K562 (cell line): ENCODE results near the gene BRF1. TPM values are rescaled to one million over a fixed set of nuclear protein-coding genes. Genes with fewer than 3 reads are reported as not detected.

Experiments used
- ATAC-seq: fragments of 200-7000 bp; cut with Tn5 transposase; 3 replicates; pipeline ENCODE4 v1.9.1; 2020; ENCODE audit warnings: moderate library complexity
- BruUV-seq: library from RNA; stranded (reverse); fragments of 400-500 nt; replicated peaks from 2 replicates; lab custom pipeline; 2021; lab: Mats Ljungman, UMichigan
- CTCF ChIA-PET: fragments of 300-600 bp; formaldehyde crosslinking; extraction: SDS; loops from one replicate; lab custom pipeline; 2021; ENCODE audit warnings: low intra/inter-chr PET ratio; lab: Yijun Ruan, JAX
- POLR2A ChIA-PET: fragments of 300-600, 350-650 bp; sonication (Branson Sonifier 250); formaldehyde crosslinking; extraction: SDS; loops from one replicate; lab custom pipeline; 2021; ENCODE audit warnings: antibody characterized with exemption, inconsistent platforms; lab: Yijun Ruan, JAX
- DNase-seq, 4 experiments: peaks; one replicate each; pipeline versions ENCODE4 v3.0.0 to v3.0.0-alpha.2; 2011 to 2018; ENCODE audit warnings: low spot score in 3 of 4, mixed read lengths in 3 of 4; ENCODE audit errors: extremely low read depth in 1 of 4
- FAIRE-seq: peaks from 2 replicates; lab custom pipeline; 2011; peaks lifted over from hg19 to GRCh38; lab: Jason Lieb, UNC
- H2AFZ ChIP-seq: 2 replicates; pipeline ENCODE4 v1.6.0; 2011; ENCODE audit warnings: low read depth, low read length, control low read depth, inconsistent platforms
- H3K27ac ChIP-seq: fragments of 200-600 bp; 3 replicates; pipeline ENCODE4 v1.8.0; 2011; ENCODE audit warnings: low read depth, mild to moderate bottlenecking, control low read depth, inconsistent platforms, low read length, moderate library complexity, mixed read lengths; ENCODE audit errors: extremely low read depth
- H3K27me3 ChIP-seq, 2 experiments: fragments of 300-600 bp in 1 of 2; 2 replicates in 1 of 2; 3 replicates in 1 of 2; pipeline versions ENCODE4 v1.6.0 to v1.8.0; 2011; ENCODE audit warnings: inconsistent platforms in 2 of 2, low read length in 2 of 2, mild to moderate bottlenecking in 1 of 2, mixed read lengths in 1 of 2, moderate library complexity in 1 of 2; ENCODE audit not compliant: control insufficient read depth in 2 of 2, insufficient read depth in 2 of 2
- H3K36me3 ChIP-seq: fragments of 300-600 bp; 3 replicates; pipeline ENCODE4 v1.8.0; 2011; ENCODE audit warnings: mild to moderate bottlenecking, low read length, inconsistent platforms; ENCODE audit not compliant: control insufficient read depth, insufficient read depth
- H3K4me1 ChIP-seq, 2 experiments: fragments of 200-600 bp in 1 of 2; replicated peaks in 1 of 2; 2 replicates in 1 of 2; 3 replicates in 1 of 2; pipeline versions ENCODE4 v1.5.1 to v1.8.0; 2011; ENCODE audit warnings: inconsistent platforms in 2 of 2, low read length in 2 of 2, mild to moderate bottlenecking in 1 of 2, mixed read lengths in 1 of 2, moderate library complexity in 1 of 2; ENCODE audit not compliant: control insufficient read depth in 2 of 2, insufficient read depth in 2 of 2
- H3K4me2 ChIP-seq: 2 replicates; pipeline ENCODE4 v1.6.1; 2011; ENCODE audit warnings: low read length, control low read depth, inconsistent platforms, mixed read lengths; ENCODE audit not compliant: insufficient read depth
- H3K4me3 ChIP-seq: fragments of 200-600 bp; sonication (generic), shearing (Covaris generic); 2 replicates; pipeline ENCODE4 v1.5.1; 2016; ENCODE audit warnings: control low read depth, inconsistent platforms
- H3K79me2 ChIP-seq: fragments of 200-600 bp; 3 replicates; pipeline ENCODE4 v1.8.0; 2011; ENCODE audit warnings: low read length, inconsistent platforms; ENCODE audit not compliant: control insufficient read depth, insufficient read depth
- H3K9ac ChIP-seq, 2 experiments: 2 replicates each; pipeline versions ENCODE4 v1.6.0 to v1.6.1; 2011; ENCODE audit warnings: low read depth in 2 of 2, low read length in 2 of 2, control low read depth in 1 of 2, inconsistent platforms in 1 of 2, mild to moderate bottlenecking in 1 of 2, mixed read lengths in 1 of 2; ENCODE audit not compliant: insufficient read depth in 1 of 2
- H3K9me1 ChIP-seq: one replicate; pipeline ENCODE4 v1.6.0; 2011; ENCODE audit warnings: inconsistent platforms, mild to moderate bottlenecking, low read length, moderate library complexity; ENCODE audit not compliant: control insufficient read depth, insufficient read depth
- H3K9me3 ChIP-seq: replicated peaks from 2 replicates; pipeline ENCODE4 v1.5.1; 2011; ENCODE audit warnings: low read depth, low read length, inconsistent platforms; ENCODE audit not compliant: control insufficient read depth, insufficient read depth
- H4K20me1 ChIP-seq: replicated peaks from 2 replicates; pipeline ENCODE4 v1.6.1; 2011; ENCODE audit warnings: low read length, inconsistent platforms, mixed read lengths; ENCODE audit not compliant: control insufficient read depth, insufficient read depth
- MLX ChIP-seq, 2 experiments: fragments of 450-650 bp in 1 of 2; sonication (generic) in 1 of 2; formaldehyde crosslinking; conservative IDR thresholded peaks; 2 replicates each; pipeline versions ENCODE4 v1.4.0 to v1.8.1; 2020 to 2022; ENCODE audit warnings: mild to moderate bottlenecking in 1 of 2, missing genetic modification reagents in 1 of 2
- ZNF146 ChIP-seq: IDR thresholded peaks from one replicate; pipeline ENCODE4 v1.6.1; 2018; ENCODE audit warnings: missing compliant biosample characterization; ENCODE audit not compliant: unreplicated experiment
- ZNF384 ChIP-seq: IDR thresholded peaks from 2 replicates; pipeline ENCODE4 v1.6.1; 2012; ENCODE audit warnings: low read depth, low read length, improper control_type of control experiment
- ZNF57 ChIP-seq: fragments of 450-650 bp; formaldehyde crosslinking; IDR thresholded peaks from 2 replicates; pipeline ENCODE4 v1.4.0; 2020; ENCODE audit warnings: mild to moderate bottlenecking, moderate library complexity
- ZNF717 ChIP-seq: fragments of 250-450 bp; sonication (Bioruptor Pico); IDR thresholded peaks from 2 replicates; pipeline ENCODE4 v1.5.0; 2021
- WGBS: fragments of 100-300 bp; shearing (Covaris generic); methylation state at CpG from one replicate; pipeline ENCODE4 v1.1.6; 2016; ENCODE audit warnings: low coverage, mixed read lengths; ENCODE audit not compliant: insufficient coverage; ENCODE audit errors: missing lambda C conversion rate; 5-methylcytosine and 5-hydroxymethylcytosine counted together
- in situ Hi-C: fragments of 300-500 bp; cut with MboI; formaldehyde crosslinking; loops from 4 replicates; pipeline ENCODE4 v1.15.0; 2018; ENCODE audit warnings: inconsistent platforms, mixed read lengths
- intact Hi-C: fragments of 100-400 bp; cut with micrococcal nuclease; formaldehyde crosslinking; loops from 2 replicates; pipeline ENCODE4 v1.14.2; 2022
- polyA plus RNA-seq, 8 experiments: library from polyadenylated mRNA; depleted of rRNA in 4 of 8; stranded (reverse) in 5 of 8; unstranded in 3 of 8; fragments of >200 nt; fragmentation: Nextera tagmentation in 2 of 8; fragmentation: Illumina TruSeq in 1 of 8; extraction: Ambion mirVana in 2 of 8; extraction: Trizol in 1 of 8; gene quantifications; 2 replicates each; pipeline versions ENCODE4 v1.2.1 to v1.2.3, GENCODE V29; 2011 to 2014; ENCODE audit warnings: inconsistent platforms in 1 of 8, missing spikeins in 1 of 8
- total RNA-seq, 7 experiments: library from RNA; depleted of rRNA in 6 of 7; stranded (reverse); fragments of >200 nt in 6 of 7; fragmentation: Illumina TruSeq in 2 of 7; extraction: Trizol in 2 of 7; gene quantifications; 2 replicates each; pipeline versions ENCODE4 v1.2.1 to v1.2.3, GENCODE V29; 2011 to 2021; ENCODE audit warnings: low replicate concordance in 1 of 7
- TF ChIP-seq, protein P1 (sequence below), 2 experiments: IDR thresholded peaks in 1 of 2; conservative IDR thresholded peaks in 1 of 2; 2 replicates each; pipeline ENCODE4 v1.6.1; 2016; ENCODE audit warnings: low read depth in 2 of 2, mild to moderate bottlenecking in 1 of 2, missing compliant biosample characterization in 1 of 2, missing genetic modification characterization in 1 of 2, moderate library complexity in 1 of 2

Gene BRF1
- total and polyA plus RNA-seq, 9 of the 15 experiments (the other 6 are each of a cell fraction or from before 2014, with no cell fraction given) = 0.14 to 24.6 (median 8.2) TPM

DNA sequence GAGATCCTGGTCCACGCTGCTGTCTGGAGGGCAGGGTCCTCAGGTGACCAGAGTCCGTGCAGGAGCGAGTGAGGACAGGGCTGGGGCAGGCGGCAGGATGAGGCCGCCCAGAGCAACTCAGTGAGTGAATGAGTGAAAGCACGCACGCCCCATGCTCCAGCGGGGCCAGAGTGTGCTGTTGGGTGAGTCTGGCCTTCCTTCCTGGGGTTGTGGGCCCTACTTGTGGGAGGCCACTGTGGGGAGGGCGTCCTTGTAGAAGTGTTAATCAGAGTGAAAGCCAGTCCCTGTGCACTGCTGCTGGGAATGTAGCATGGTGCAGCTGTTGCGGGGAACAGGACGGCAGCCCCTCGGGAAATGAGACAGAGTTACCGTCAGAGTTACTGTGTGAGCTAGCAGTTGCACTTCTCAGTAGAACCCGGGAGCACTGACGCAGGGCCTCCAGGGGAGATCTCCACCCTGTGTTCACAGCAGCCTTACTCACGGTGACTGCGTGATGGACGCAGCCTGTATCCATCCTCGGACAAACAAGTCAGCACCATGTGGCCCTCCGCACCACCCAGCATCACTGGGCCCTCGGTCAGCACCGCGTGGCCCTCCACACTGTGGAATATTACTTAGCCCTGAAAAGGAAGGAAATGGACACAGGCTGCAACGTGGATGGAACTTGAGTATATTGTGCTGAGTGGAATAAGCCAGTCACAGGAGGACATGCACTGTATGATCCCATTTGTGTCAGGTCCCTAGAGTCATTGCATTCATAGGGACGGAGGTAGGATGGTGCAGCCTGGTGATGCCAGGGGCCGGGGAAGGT is 35.9 kb upstream of the BRF1 start:
- H2AFZ ChIP-seq = no peak overlapping the region
- ChIA-PET CTCF (no interaction called here), POLR2A (no interaction called here)
- peaks cover 0 to 42% of the 10 kb centered on the region in 2 experiments; a peak in 2 of 5 replicates for H3K4me1 ChIP-seq
- BruUV-seq = no TSS peak
- no peaks in the 10 kb centered on the region for H3K36me3 ChIP-seq
- FAIRE-seq = no peak
- H3K79me2 ChIP-seq = no peaks in the 10 kb centered on the region; the same call in 2 of the 3 replicates
- no peak overlapping the region for H3K27ac ChIP-seq
- no peak overlapping the region for H3K9ac ChIP-seq
- no peak for ATAC-seq
- 82% methylated on average over 17 of the region's 26 CpGs for WGBS
- peaks cover 8% of the 10 kb centered on the region; the same call in 1 of the 2 replicates for H4K20me1 ChIP-seq
- no peaks in the 10 kb centered on the region for H3K9me3 ChIP-seq
- intact Hi-C loops (no loop called here), in situ Hi-C loops (no loop called here)
- H3K9me1 ChIP-seq = no peaks in the 10 kb centered on the region
- H3K4me3 ChIP-seq = no peak overlapping the region
- TF ChIP-seq, protein P1, sequence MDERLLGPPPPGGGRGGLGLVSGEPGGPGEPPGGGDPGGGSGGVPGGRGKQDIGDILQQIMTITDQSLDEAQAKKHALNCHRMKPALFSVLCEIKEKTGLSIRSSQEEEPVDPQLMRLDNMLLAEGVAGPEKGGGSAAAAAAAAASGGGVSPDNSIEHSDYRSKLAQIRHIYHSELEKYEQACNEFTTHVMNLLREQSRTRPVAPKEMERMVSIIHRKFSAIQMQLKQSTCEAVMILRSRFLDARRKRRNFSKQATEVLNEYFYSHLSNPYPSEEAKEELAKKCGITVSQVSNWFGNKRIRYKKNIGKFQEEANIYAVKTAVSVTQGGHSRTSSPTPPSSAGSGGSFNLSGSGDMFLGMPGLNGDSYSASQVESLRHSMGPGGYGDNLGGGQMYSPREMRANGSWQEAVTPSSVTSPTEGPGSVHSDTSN (CRISPR knock-in tag; IDR thresholded peaks at IDR 0.05; ENCODE audit: low read depth) = no peak
- TF ChIP-seq, protein P1 (tag; conservative IDR thresholded peaks at IDR 0.05; ENCODE audit: low read depth) = no peak
- TF ChIP-seq ZNF57 (no peak), ZNF717 (no peak), ZNF384 (no peak), MLX (CRISPR knock-in tag; conservative IDR thresholded peaks at IDR 0.05) (no peak), ZNF146 (CRISPR knock-in tag) (peak; percentile 89)
- H3K27me3 ChIP-seq = no peaks in the 10 kb centered on the region
- no peak overlapping the region for H3K4me2 ChIP-seq
- DNase-seq = no peak
